ENCODE measurements around the gene TMEM42. TPM values are rescaled to one million over a fixed set of nuclear protein-coding genes. Genes with fewer than 3 reads are reported as not detected.
A peak's percentile ranks its signal among the peaks of the same experiment; 100 is the strongest.

The TMEM42 gene
- total and polyA plus RNA-seq, 2 of the 4 experiments (the other 2 are of a cell fraction): 13.1 to 24.7 TPM

GRCh38 chr3:44892689-44893088 is 31.0 kb downstream of the TMEM42 start:
- Histone ChIP-seq H3K9me3 (ENCODE audit: control insufficient read depth, insufficient read depth, low read length) (no peaks in the 10 kb centered on the region), H3K9ac (ENCODE audit: low read depth, low read length) (no peak overlapping the region), H3K23ac (ENCODE audit: low read depth, low read length) (no peak overlapping the region), H2AFZ (replicated peaks; ENCODE audit: low read length, poor library complexity) (no peak overlapping the region), H3K4me1 (ENCODE audit: control insufficient read depth, insufficient read depth, low read length) (peaks cover 10% of the 10 kb centered on the region), H3K4ac (ENCODE audit: low read depth, low read length) (no peak overlapping the region), H4K91ac (ENCODE audit: insufficient read depth, low read depth, low read length) (no peak overlapping the region), H3K4me3 (ENCODE audit: insufficient read depth, low read depth, low read length) (no peak overlapping the region), H2BK5ac (ENCODE audit: low read depth, low read length, poor library complexity, severe bottlenecking) (peak overlapping the region; percentile 66), H3K36me3 (ENCODE audit: control insufficient read depth, insufficient read depth, low read length) (no peaks in the 10 kb centered on the region), H3K79me1 (ENCODE audit: low read depth in 1 of 2, low read length in 2 of 2) (peaks cover 0 to 4% of the 10 kb centered on the region in 2 experiments; a peak in 1 of 4 replicates), H3K56ac (ENCODE audit: extremely low read depth, insufficient read depth, low read length) (no peak overlapping the region; the same call in 1 of the 2 replicates), H4K5ac (ENCODE audit: low read depth, low read length) (no peak overlapping the region), H2BK20ac (ENCODE audit: low read depth, low read length) (peak overlapping the region; percentile 33; the same call in 1 of the 2 replicates), H2AK5ac (ENCODE audit: low read depth, low read length) (no peak overlapping the region), H4K8ac (ENCODE audit: low read depth in 2 of 2, low read length in 2 of 2) (no peak overlapping the region), H3K9me1 (ENCODE audit: insufficient read depth, low read length) (peaks cover 10% of the 10 kb centered on the region; the same call in 1 of the 2 replicates), H3K18ac (ENCODE audit: low read depth, low read length) (peak overlapping the region; percentile 71; the same call in 1 of the 2 replicates), H2BK15ac (ENCODE audit: low read depth, low read length) (0 out of 3 replicates have a peak overlapping the region, but pooled peaks have one; percentile 2), H3K14ac (replicated peaks; ENCODE audit: low read depth, low read length) (0 out of 2 replicates have a peak overlapping the region, but pooled peaks have one; percentile 30), H3K4me2 (ENCODE audit: low read depth, low read length) (peak overlapping the region; percentile 74; the same call in 1 of the 2 replicates), H2BK120ac (ENCODE audit: low read depth, low read length) (peak overlapping the region; percentile 55; the same call in 1 of the 2 replicates), H3K27me3 (ENCODE audit: control insufficient read depth, insufficient read depth, low read length) (no peaks in the 10 kb centered on the region), H3K27ac (ENCODE audit: insufficient read depth, low read length) (no peak overlapping the region), H4K20me1 (ENCODE audit: insufficient read depth, low read length) (no peaks in the 10 kb centered on the region), H2AK9ac (replicated peaks; ENCODE audit: low read depth, low read length, poor library complexity) (no peak overlapping the region)
- ATAC-seq (ENCODE audit: low read depth) (peak; percentile 37), DNase-seq (peak; percentile 72)
- POLR2A ChIA-PET (ENCODE audit: unreplicated experiment): no interaction called here
- intact Hi-C loops (cut with micrococcal nuclease): no loop called here
- BruUV-seq (replicated peaks): no TSS peak
- peak; percentile 70 for TF ChIP-seq CEBPB (IDR thresholded peaks at IDR 0.05; ENCODE audit: low read depth, low read length)
- TF ChIP-seq NFE2L2 (IDR thresholded peaks at IDR 0.05; ENCODE audit: low read depth, low read length): no peak
- peak; percentile 31; the same call in 1 of the 2 replicates for TF ChIP-seq FOS (IDR thresholded peaks at IDR 0.05; ENCODE audit: low read depth, low read length)
- WGBS, 2 experiments (ENCODE audit: extremely low coverage in 2 of 2, insufficient read length in 1 of 2): 100% methylated on average over 1 of the region's 3 CpGs; no CpG with 5 or more reads in 1 of the 2 experiments
- in situ Hi-C loops (cut with MboI; ENCODE audit: low sequenced_read_pairs): loop anchor here (25.0 kb wide), 1 partner anchor 555 kb away; the partner anchor contains the start of gene TCAIM
- CTCF ChIA-PET: interaction anchor here (0.6 kb wide), 1 partner anchor 237 kb away, joined by 6 read pairs; no protein-coding TSS in a partner anchor
- dilution Hi-C loops (cut with HindIII; ENCODE audit: low sequenced_read_pairs, unreplicated experiment): no loop called here
